GM23248 (cell line): ENCODE data around the gene RET. TPM values are rescaled to one million over a fixed set of nuclear protein-coding genes. Genes with fewer than 3 reads are reported as not detected.

Source experiments
- DNase-seq: peaks from one replicate; pipeline ENCODE4 v3.0.0-alpha.2; 2015
- H2AFZ ChIP-seq: fragments of 200-600 bp; sonication (generic); 2 replicates; pipeline ENCODE4 v1.6.1; 2016; ENCODE audit warnings: antibody characterized with exemption
- H3F3A ChIP-seq: fragments of 200-600 bp; sonication (generic); 2 replicates; pipeline ENCODE4 v1.6.1; 2016; ENCODE audit warnings: mild to moderate bottlenecking, antibody characterized with exemption, mixed run types; ENCODE audit not compliant: insufficient read depth
- H3K27ac ChIP-seq: fragments of 200-600 bp; sonication (generic); 2 replicates; pipeline ENCODE4 v1.5.1; 2016; ENCODE audit warnings: mild to moderate bottlenecking
- H3K27me3 ChIP-seq: fragments of 200-600 bp; sonication (generic); replicated peaks from 2 replicates; pipeline ENCODE4 v1.6.1; 2016; ENCODE audit warnings: mild to moderate bottlenecking; ENCODE audit not compliant: insufficient read depth
- H3K36me3 ChIP-seq: fragments of 200-600 bp; sonication (generic); 2 replicates; pipeline ENCODE4 v1.6.1; 2016; ENCODE audit warnings: low read depth, mild to moderate bottlenecking
- H3K4me1 ChIP-seq: fragments of 200-600 bp; sonication (generic); 2 replicates; pipeline ENCODE4 v1.6.1; 2016; ENCODE audit warnings: mild to moderate bottlenecking; ENCODE audit not compliant: insufficient read depth
- H3K4me2 ChIP-seq: fragments of 200-600 bp; sonication (generic); one replicate; pipeline ENCODE4 v1.6.1; 2016; ENCODE audit warnings: mild to moderate bottlenecking; ENCODE audit not compliant: unreplicated experiment
- H3K4me3 ChIP-seq: fragments of 200-600 bp; sonication (generic); 2 replicates; pipeline ENCODE4 v1.5.1; 2016; ENCODE audit warnings: mild to moderate bottlenecking
- H3K79me2 ChIP-seq: fragments of 200-600 bp; sonication (generic); 2 replicates; pipeline ENCODE4 v1.6.1; 2016; ENCODE audit warnings: mild to moderate bottlenecking; ENCODE audit not compliant: insufficient read depth
- H3K9ac ChIP-seq: fragments of 200-600 bp; sonication (generic); 2 replicates; pipeline ENCODE4 v1.6.1; 2016; ENCODE audit warnings: mild to moderate bottlenecking
- H3K9me2 ChIP-seq: fragments of 200-600 bp; sonication (generic); 2 replicates; pipeline ENCODE4 v1.6.1; 2016; ENCODE audit warnings: mixed run types, mild to moderate bottlenecking, moderate library complexity; ENCODE audit not compliant: insufficient read depth
- H3K9me3 ChIP-seq: fragments of 200-600 bp; sonication (generic); one replicate; pipeline ENCODE4 v1.6.1; 2017; ENCODE audit warnings: low read depth
- H4K20me1 ChIP-seq: fragments of 200-600 bp; sonication (generic); 2 replicates; pipeline ENCODE4 v1.6.0; 2016; ENCODE audit not compliant: insufficient read depth
- EZH2 ChIP-seq: fragments of 200-600 bp; sonication (generic); IDR thresholded peaks from 2 replicates; pipeline ENCODE4 v1.6.1; 2018; ENCODE audit warnings: antibody characterized with exemption, mild to moderate bottlenecking; ENCODE audit not compliant: insufficient read depth, poor library complexity, severe bottlenecking
- EZH2phosphoT487 ChIP-seq: fragments of 200-600 bp; sonication (generic); IDR thresholded peaks from 2 replicates; pipeline ENCODE4 v1.6.1; 2018; ENCODE audit warnings: antibody characterized with exemption, moderate library complexity, mild to moderate bottlenecking, low read depth; ENCODE audit not compliant: insufficient read depth
- WGBS, 2 experiments: methylation state at CpG; one replicate each; pipeline ENCODE4 v1.1.6; 2015 to 2017; ENCODE audit warnings: low lambda C conversion rate in 2 of 2, low coverage in 1 of 2; ENCODE audit errors: missing lambda C conversion rate in 2 of 2; 5-methylcytosine and 5-hydroxymethylcytosine counted together
- in situ Hi-C: fragments of 300-500 bp; cut with MboI; formaldehyde crosslinking; loops from 2 replicates; pipeline ENCODE4 v1.15.0; 2020
- polyA plus RNA-seq: library from polyadenylated mRNA; unstranded; fragments of >200 nt; fragmentation: Nextera tagmentation; extraction: Ambion mirVana; gene quantifications from 2 replicates; pipeline ENCODE4 v1.2.1, GENCODE V29; 2016
- total RNA-seq: library from RNA; depleted of rRNA; stranded (reverse); fragments of >200 nt; shearing (Covaris generic); gene quantifications from 2 replicates; pipeline ENCODE4 v1.2.3, GENCODE V29; 2014

The RET gene
- total and polyA plus RNA-seq, 2 experiments from 2014 or later = not detected

GRCh38 chr10:43050011-43050410, 26.9 kb upstream of the RET start:
- TF ChIP-seq EZH2phosphoT487 = no peak
- H3F3A ChIP-seq = no peaks in the 10 kb centered on the region
- H4K20me1 ChIP-seq = no peaks in the 10 kb centered on the region
- H3K27me3 ChIP-seq = peaks cover 14% of the 10 kb centered on the region
- no peak overlapping the region for H3K9ac ChIP-seq
- H3K4me2 ChIP-seq = no peak overlapping the region
- in situ Hi-C loops = no loop called here
- no peak overlapping the region for H3K27ac ChIP-seq
- no peak for DNase-seq
- no peaks in the 10 kb centered on the region for H3K36me3 ChIP-seq
- H3K4me3 ChIP-seq = no peak overlapping the region
- H3K9me2 ChIP-seq = no peaks in the 10 kb centered on the region
- no peaks in the 10 kb centered on the region for H3K4me1 ChIP-seq
- no peaks in the 10 kb centered on the region for H3K79me2 ChIP-seq
- no peaks in the 10 kb centered on the region for H3K9me3 ChIP-seq
- H2AFZ ChIP-seq = no peak overlapping the region

GRCh38 chr10:43053825-43054224, 23.0 kb upstream of the RET start:
- no peak for DNase-seq
- Histone ChIP-seq H3K9me3 (no peaks in the 10 kb centered on the region), H2AFZ (no peak overlapping the region), H3F3A (no peaks in the 10 kb centered on the region), H3K36me3 (no peaks in the 10 kb centered on the region), H3K9me2 (no peaks in the 10 kb centered on the region), H3K27ac (no peak overlapping the region), H3K4me3 (no peak overlapping the region), H4K20me1 (no peaks in the 10 kb centered on the region), H3K4me1 (no peaks in the 10 kb centered on the region), H3K4me2 (no peak overlapping the region), H3K9ac (no peak overlapping the region), H3K79me2 (no peaks in the 10 kb centered on the region), H3K27me3 (peaks cover 14% of the 10 kb centered on the region)
- WGBS, 2 experiments = 45 to 57% methylated on average over 8 of the region's 8 CpGs
- TF ChIP-seq EZH2 (no peak), EZH2phosphoT487 (no peak)
- in situ Hi-C loops = no loop called here

GRCh38 chr10:43054593-43054992, 22.3 kb upstream of the RET start:
- TF ChIP-seq EZH2phosphoT487 (no peak), EZH2 (no peak)
- Histone ChIP-seq H3K36me3 (no peaks in the 10 kb centered on the region), H3K79me2 (no peaks in the 10 kb centered on the region), H3K9ac (no peak overlapping the region), H4K20me1 (no peaks in the 10 kb centered on the region), H3K9me3 (no peaks in the 10 kb centered on the region), H3F3A (no peaks in the 10 kb centered on the region), H2AFZ (no peak overlapping the region), H3K4me1 (no peaks in the 10 kb centered on the region), H3K27ac (no peak overlapping the region), H3K27me3 (peaks cover 14% of the 10 kb centered on the region), H3K4me3 (no peak overlapping the region), H3K4me2 (no peak overlapping the region), H3K9me2 (no peaks in the 10 kb centered on the region)
- DNase-seq = no peak
- WGBS, 2 experiments = 48 to 62% methylated on average over 3 of the region's 3 CpGs
- in situ Hi-C loops = no loop called here

GRCh38 chr10:43055217-43055616, 21.7 kb upstream of the RET start:
- no peaks in the 10 kb centered on the region for H3K9me3 ChIP-seq
- no peaks in the 10 kb centered on the region for H3K9me2 ChIP-seq
- no peak overlapping the region for H3K4me3 ChIP-seq
- no peaks in the 10 kb centered on the region for H4K20me1 ChIP-seq
- H3K27me3 ChIP-seq = peaks cover 14% of the 10 kb centered on the region
- no peak overlapping the region for H3K27ac ChIP-seq
- H3F3A ChIP-seq = no peaks in the 10 kb centered on the region
- no peak for DNase-seq
- in situ Hi-C loops = no loop called here
- no peaks in the 10 kb centered on the region for H3K4me1 ChIP-seq
- no peaks in the 10 kb centered on the region for H3K36me3 ChIP-seq
- H2AFZ ChIP-seq = no peak overlapping the region
- no peak overlapping the region for H3K4me2 ChIP-seq
- H3K79me2 ChIP-seq = no peaks in the 10 kb centered on the region
- TF ChIP-seq EZH2 (no peak), EZH2phosphoT487 (no peak)
- WGBS, 2 experiments = 59 to 64% methylated on average over 3 of the region's 3 CpGs
- H3K9ac ChIP-seq = no peak overlapping the region

DNA sequence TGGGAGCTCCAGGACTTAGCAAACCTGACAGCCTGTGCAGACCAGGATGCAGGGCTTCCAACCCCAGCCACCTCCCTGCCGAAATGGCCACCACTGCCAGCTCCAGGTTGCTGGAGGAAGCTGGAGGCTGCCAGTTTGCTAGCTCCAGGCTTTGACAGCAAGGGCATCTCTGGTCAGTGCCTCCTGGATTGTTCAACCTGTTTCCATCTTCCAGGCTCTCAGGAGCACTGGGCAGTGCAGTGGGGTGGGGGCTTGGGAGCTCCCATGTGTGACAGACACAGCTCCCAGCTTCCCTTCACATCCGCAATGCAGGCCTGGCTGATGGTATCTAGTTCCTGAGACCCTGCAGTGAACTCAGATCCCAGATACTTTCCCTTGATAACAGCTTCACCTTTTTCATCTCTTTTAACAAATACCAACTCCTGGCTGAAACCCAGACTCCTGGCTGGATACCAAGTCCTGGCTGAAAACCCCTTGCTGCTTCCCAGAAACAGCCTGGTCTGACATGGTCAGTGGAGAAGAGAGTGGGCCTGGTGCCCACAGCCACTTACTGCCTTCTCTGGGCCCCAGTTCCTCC, 20.8 kb upstream of the RET start:
- Histone ChIP-seq H3K9ac (no peak overlapping the region), H4K20me1 (no peaks in the 10 kb centered on the region), H3F3A (no peaks in the 10 kb centered on the region), H3K27ac (no peak overlapping the region), H3K4me2 (no peak overlapping the region), H3K4me3 (no peak overlapping the region), H3K36me3 (no peaks in the 10 kb centered on the region), H2AFZ (no peak overlapping the region), H3K9me2 (no peaks in the 10 kb centered on the region), H3K4me1 (no peaks in the 10 kb centered on the region), H3K9me3 (no peaks in the 10 kb centered on the region), H3K79me2 (no peaks in the 10 kb centered on the region), H3K27me3 (peaks cover 11% of the 10 kb centered on the region)
- TF ChIP-seq EZH2phosphoT487 (no peak), EZH2 (no peak)
- in situ Hi-C loops = no loop called here
- 41 to 45% methylated on average over 2 of the region's 2 CpGs for WGBS, 2 experiments
- no peak for DNase-seq
